Karpas-422 (cell line): ENCODE results near the gene KCND1. TPM values are rescaled to one million over a fixed set of nuclear protein-coding genes. Genes with fewer than 3 reads are reported as not detected.

Source experiments
- small RNA-seq: library from RNA; depleted of rRNA; stranded (forward); fragments of <200 nt; gene quantifications from one replicate; pipeline ENCODE3, GENCODE V24; 2014
- total RNA-seq: library from RNA; depleted of rRNA; stranded (reverse); fragments of >200 nt; shearing (Covaris generic); gene quantifications from 2 replicates; pipeline ENCODE4 v1.2.3, GENCODE V29; 2014; ENCODE audit warnings: low replicate concordance; rRNA removed

The KCND1 gene
- total RNA-seq, 1 experiment from 2014 or later = 2.2 TPM

Small RNA genes lying within 50 kb of the gene (small RNA-seq; reads per million reads assigned to genes)
- gene RNU6-722P = 0.16 reads per million

Other genes with a start within 250 kb of the KCND1 start
- gene GLOD5, start 210.1 kb downstream of the KCND1 start, total RNA-seq = not detected in 2 replicates
- not detected in 2 replicates for gene GATA1, start 185.3 kb downstream of the KCND1 start, total RNA-seq
- gene HDAC6, start 169.8 kb downstream of the KCND1 start, total RNA-seq = 25.1 and 38.7 TPM in 2 replicates
- not detected in 2 replicates for gene ERAS, start 145.3 kb downstream of the KCND1 start, total RNA-seq
- not detected in 2 replicates for gene PCSK1N, start 136.2 kb downstream of the KCND1 start, total RNA-seq
- 84.5 and 108 TPM in 2 replicates for gene TIMM17B, start 74.1 kb downstream of the KCND1 start, total RNA-seq
- 40.3 and 78.0 TPM in 2 replicates for gene PQBP1, start 73.9 kb downstream of the KCND1 start, total RNA-seq
- 12.7 and 15.1 TPM in 2 replicates for gene SLC35A2, start 60.2 kb downstream of the KCND1 start, total RNA-seq
- 23.1 and 33.8 TPM in 2 replicates for gene PIM2, start 52.8 kb downstream of the KCND1 start, total RNA-seq
- 36.2 and 57.4 TPM in 2 replicates for gene OTUD5, start 14.2 kb downstream of the KCND1 start, total RNA-seq
- gene GRIPAP1, start 30.4 kb upstream of the KCND1 start, total RNA-seq = 18.0 and 37.6 TPM in 2 replicates
- 4.4 and 11.8 TPM in 2 replicates for gene TFE3, start 71.5 kb upstream of the KCND1 start, total RNA-seq
- gene CCDC120, start 87.2 kb upstream of the KCND1 start, total RNA-seq = not detected in 2 replicates
- gene PRAF2, start 102.2 kb upstream of the KCND1 start, total RNA-seq = 0.34 and 2.5 TPM in 2 replicates
- 80.3 and 115 TPM in 2 replicates for gene WDR45, start 108.0 kb upstream of the KCND1 start, total RNA-seq
- gene GPKOW, start 151.9 kb upstream of the KCND1 start, total RNA-seq = 8.2 and 20.7 TPM in 2 replicates
- gene MAGIX, start 190.9 kb upstream of the KCND1 start, total RNA-seq = 1.7 TPM in 1 of 2 replicates, not detected in the other
- gene PLP2, start 200.1 kb upstream of the KCND1 start, total RNA-seq = 11.0 and 37.0 TPM in 2 replicates
- gene PRICKLE3, start 214.5 kb upstream of the KCND1 start, total RNA-seq = 4.0 and 15.5 TPM in 2 replicates
- gene SYP, start 228.3 kb upstream of the KCND1 start, total RNA-seq = 0.86 and 1.2 TPM in 2 replicates